Measurements from ENCODE around the gene CGB3.
"Not testable (repeated sequence)": the region's sequence is repeated elsewhere in the genome, so short reads cannot be mapped to it uniquely, and the experiment has no call there.

The CGB3 gene

DNA sequence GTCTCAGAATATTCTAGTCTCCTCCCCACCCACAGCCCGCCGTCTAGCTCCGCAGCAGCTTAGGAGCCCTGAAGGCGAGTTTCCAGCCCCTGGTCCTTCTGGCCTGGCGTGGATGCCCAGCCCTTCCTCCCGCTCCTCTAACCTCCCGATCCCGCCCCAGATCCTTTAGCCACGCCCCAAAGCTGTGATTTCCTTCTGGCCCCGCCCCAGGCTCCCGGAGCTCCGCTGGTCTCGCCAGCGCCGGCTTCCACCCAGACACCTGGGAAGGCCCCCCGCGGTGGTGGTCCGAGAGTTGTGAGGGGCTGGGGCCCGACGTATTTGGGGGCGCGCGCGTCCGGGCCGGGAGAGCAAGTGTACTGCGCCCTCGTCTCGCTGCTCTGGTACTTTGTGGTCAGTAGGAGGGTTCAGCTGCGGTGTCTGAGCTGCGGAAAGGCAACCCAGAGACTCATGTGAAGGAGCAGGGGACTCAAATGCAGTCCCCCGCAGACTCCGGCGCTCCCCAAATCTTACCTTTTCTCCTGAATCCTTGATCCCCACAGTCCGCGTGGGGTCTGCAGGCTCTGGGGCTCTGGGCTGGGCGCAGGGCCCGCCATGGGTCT, 33.6 kb upstream of the CGB3 start, which contains the start of gene CGB7:
CGB7 (minus strand) TSS at position 114 of the 599 bp plus-strand sequence. CDS start 2,374 bp downstream, outside the sequence.
- Histone ChIP-seq H3K27ac (ENCODE audit: low read depth, low read length) (no peak within 1 kb of the TSS), H3K9ac (ENCODE audit: low read length) (no peak within 1 kb of the TSS), H3K4me3 (ENCODE audit: low read length) (peak within 1 kb of the TSS; percentile 73), H3K4me1 (ENCODE audit: control insufficient read depth, insufficient read depth, low read length) (no peaks in the 10 kb centered on the region), H3K36me3 (ENCODE audit: control insufficient read depth, insufficient read depth, low read length) (no peaks in the 10 kb centered on the region), H3K27me3 (ENCODE audit: control insufficient read depth, insufficient read depth, low read length) (peaks cover 20% of the 10 kb centered on the region)

DNA sequence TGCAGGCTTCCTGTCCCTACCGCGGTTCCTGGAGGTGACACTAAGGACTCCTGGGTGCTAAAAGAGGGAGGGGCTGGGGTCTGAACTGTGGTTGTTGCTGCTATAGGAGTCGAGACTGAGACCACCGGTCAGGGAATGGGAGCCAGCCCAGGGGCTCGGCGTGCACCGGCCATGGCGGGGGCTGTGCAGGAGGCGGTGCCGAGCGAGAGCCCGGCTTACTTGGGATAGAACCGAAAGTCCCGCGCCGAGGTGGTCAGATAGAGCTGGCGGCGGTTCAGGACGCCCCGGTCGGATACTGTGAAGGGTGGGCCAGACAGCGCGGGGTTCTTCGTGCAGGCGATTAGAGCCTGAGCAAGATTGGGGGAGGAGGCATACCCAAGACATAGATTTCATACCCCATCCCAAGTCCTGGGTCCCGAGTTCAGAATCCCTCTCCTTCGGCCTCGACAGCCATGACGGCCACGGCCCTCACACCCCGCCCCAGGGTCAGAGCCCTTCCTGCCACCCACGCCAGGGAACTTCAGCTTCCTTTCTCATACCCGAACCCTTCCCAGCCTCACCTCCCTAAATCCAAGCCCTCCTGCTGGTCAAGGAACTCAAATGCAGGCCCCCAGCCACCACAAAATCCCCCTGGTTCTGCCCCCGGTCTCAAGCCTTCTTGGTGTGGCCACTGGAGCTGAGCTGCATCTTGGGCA, 32.9 kb upstream of the CGB3 start:
- H3K4me1 ChIP-seq (ENCODE audit: control insufficient read depth, insufficient read depth, low read length); H3K9ac ChIP-seq (ENCODE audit: low read length); H3K36me3 ChIP-seq (ENCODE audit: control insufficient read depth, insufficient read depth, low read length); H3K27ac ChIP-seq (ENCODE audit: low read depth, low read length): not testable (repeated sequence)
- peaks cover 20% of the 10 kb centered on the region for H3K27me3 ChIP-seq (ENCODE audit: control insufficient read depth, insufficient read depth, low read length)
- peak overlapping the region; percentile 73 for H3K4me3 ChIP-seq (ENCODE audit: low read length)

- H3K9ac ChIP-seq (ENCODE audit: low read length): no peak overlapping the region
- peaks cover 20% of the 10 kb centered on the region for H3K27me3 ChIP-seq (ENCODE audit: control insufficient read depth, insufficient read depth, low read length)
- H3K27ac ChIP-seq (ENCODE audit: low read depth, low read length): no peak overlapping the region
Observed at GRCh38 chr19:49056101-49056901, 32.2 kb upstream of the CGB3 start.

DNA sequence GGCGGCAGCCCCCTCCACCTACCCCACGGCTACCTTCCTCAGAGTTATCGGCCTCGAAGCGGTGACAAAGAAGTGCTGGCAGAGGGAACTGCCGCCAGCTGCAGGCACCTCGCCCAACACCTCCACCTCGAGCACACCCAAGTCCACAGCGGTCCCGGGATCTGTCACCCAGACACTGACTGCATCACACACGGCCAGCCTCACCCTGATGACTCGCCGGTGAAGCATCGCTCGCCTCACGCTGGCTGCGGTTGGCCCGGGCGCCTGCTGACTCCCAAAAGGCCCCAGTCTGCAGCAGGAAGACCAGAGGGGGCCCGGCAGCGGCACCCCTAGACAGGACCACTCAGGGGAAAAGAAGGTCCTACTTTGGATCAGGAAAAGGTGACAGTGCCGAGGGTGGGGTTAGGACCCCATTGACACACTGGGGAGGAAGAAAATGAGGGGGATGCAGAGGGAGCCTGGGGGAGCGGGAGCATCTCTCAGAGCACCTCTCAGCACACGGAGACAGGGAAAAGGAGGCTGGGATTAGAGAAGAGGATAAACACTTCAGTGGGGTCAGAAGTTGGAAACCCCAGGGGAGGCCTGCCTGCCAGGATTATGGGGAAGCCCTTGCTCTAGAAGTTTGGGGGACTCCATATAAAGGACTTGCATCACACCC, 26.4 kb upstream of the CGB3 start:
- H3K4me3 ChIP-seq (ENCODE audit: low read length); H3K36me3 ChIP-seq (ENCODE audit: control insufficient read depth, insufficient read depth, low read length); H3K9ac ChIP-seq (ENCODE audit: low read length); H3K27me3 ChIP-seq (ENCODE audit: control insufficient read depth, insufficient read depth, low read length); H3K27ac ChIP-seq (ENCODE audit: low read depth, low read length); H3K4me1 ChIP-seq (ENCODE audit: control insufficient read depth, insufficient read depth, low read length): not testable (repeated sequence)

More at GRCh38 chr19:49056101-49056901, 32.2 kb upstream of the CGB3 start:
- Histone ChIP-seq H3K4me1 (ENCODE audit: control insufficient read depth, insufficient read depth, low read length) (no peaks in the 10 kb centered on the region), H3K4me3 (ENCODE audit: low read length) (peak overlapping the region; percentile 73), H3K36me3 (ENCODE audit: control insufficient read depth, insufficient read depth, low read length) (no peaks in the 10 kb centered on the region)

DNA sequence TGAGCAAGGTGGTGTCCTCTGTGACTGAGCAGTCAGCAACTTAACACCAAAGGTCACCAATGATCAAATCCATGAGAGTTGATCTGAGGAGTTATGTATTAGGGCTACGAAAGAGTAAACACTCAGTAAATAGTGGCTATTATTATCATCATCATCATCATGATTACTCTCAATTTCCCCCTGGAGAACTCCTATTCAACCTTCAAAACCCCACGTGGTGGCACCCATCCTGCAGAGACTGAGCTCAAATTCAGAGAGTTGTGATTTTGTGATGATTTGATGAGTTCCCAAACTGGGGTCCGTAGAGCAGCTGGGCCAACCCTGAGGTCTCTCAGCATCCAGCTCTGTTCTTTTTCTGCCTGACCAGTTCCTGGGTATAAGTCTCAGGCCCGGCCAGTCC, 25.7 kb upstream of the CGB3 start:
- not testable (repeated sequence) for H3K4me3 ChIP-seq (ENCODE audit: low read length); H3K4me1 ChIP-seq (ENCODE audit: control insufficient read depth, insufficient read depth, low read length); H3K36me3 ChIP-seq (ENCODE audit: control insufficient read depth, insufficient read depth, low read length); H3K27ac ChIP-seq (ENCODE audit: low read depth, low read length); H3K27me3 ChIP-seq (ENCODE audit: control insufficient read depth, insufficient read depth, low read length); H3K9ac ChIP-seq (ENCODE audit: low read length)

GRCh38 chr19:49049011-49049410, 24.9 kb upstream of the CGB3 start, which contains the start of gene CGB8:
Gene CGB8 (minus strand): TSS chr19:49049111. CDS start chr19:49048739, 372 bp downstream.
- not testable (repeated sequence) for H3K9ac ChIP-seq (ENCODE audit: low read length); H3K4me3 ChIP-seq (ENCODE audit: low read length); H3K27ac ChIP-seq (ENCODE audit: low read depth, low read length); H3K36me3 ChIP-seq (ENCODE audit: control insufficient read depth, insufficient read depth, low read length); H3K27me3 ChIP-seq (ENCODE audit: control insufficient read depth, insufficient read depth, low read length); H3K4me1 ChIP-seq (ENCODE audit: control insufficient read depth, insufficient read depth, low read length)

DNA sequence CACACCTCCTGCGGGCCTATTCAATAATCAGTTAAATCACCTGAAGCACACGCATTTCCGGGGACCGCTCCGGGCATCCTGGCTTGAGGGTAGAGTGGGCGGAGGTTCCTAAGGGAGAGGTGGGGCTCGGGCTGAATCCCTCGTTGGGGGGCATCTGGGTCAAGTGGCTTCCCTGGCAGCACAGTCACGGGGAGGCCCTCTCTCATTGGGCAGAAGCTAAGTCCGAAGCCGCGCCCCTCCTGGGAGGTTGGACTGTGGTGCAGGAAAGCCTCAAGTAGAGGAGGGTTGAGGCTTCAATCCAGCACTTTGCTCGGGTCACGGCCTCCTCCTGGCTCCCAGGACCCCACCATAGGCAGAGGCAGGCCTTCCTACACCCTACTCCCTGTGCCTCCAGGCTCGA, 19.4 kb upstream of the CGB3 start, which contains the start of gene CGB5:
CGB5 (plus strand) TSS at position 301 of the 400 bp plus-strand sequence. CDS start 362 bp downstream, outside the sequence.
- not testable (repeated sequence) for H3K36me3 ChIP-seq (ENCODE audit: control insufficient read depth, insufficient read depth, low read length); H3K4me1 ChIP-seq (ENCODE audit: control insufficient read depth, insufficient read depth, low read length); H3K4me3 ChIP-seq (ENCODE audit: low read length); H3K9ac ChIP-seq (ENCODE audit: low read length); H3K27me3 ChIP-seq (ENCODE audit: control insufficient read depth, insufficient read depth, low read length); H3K27ac ChIP-seq (ENCODE audit: low read depth, low read length)

DNA sequence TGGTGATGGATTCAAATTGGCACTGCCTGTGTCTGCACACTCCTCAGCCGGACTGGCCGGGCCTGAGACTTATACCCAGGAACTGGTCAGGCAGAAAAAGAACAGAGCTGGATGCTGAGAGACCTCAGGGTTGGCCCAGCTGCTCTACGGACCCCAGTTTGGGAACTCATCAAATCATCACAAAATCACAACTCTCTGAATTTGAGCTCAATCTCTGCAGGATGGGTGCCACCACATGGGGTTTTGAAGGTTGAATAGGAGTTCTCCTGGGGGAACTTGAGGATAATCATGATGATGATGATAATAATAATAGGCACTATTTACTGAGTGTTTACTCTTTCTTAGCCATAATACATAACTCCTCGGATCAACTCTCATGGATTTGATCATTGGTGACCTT, 18.5 kb upstream of the CGB3 start:
- H3K4me3 ChIP-seq (ENCODE audit: low read length); H3K36me3 ChIP-seq (ENCODE audit: control insufficient read depth, insufficient read depth, low read length); H3K27ac ChIP-seq (ENCODE audit: low read depth, low read length); H3K9ac ChIP-seq (ENCODE audit: low read length); H3K4me1 ChIP-seq (ENCODE audit: control insufficient read depth, insufficient read depth, low read length); H3K27me3 ChIP-seq (ENCODE audit: control insufficient read depth, insufficient read depth, low read length): not testable (repeated sequence)

GRCh38 chr19:49042177-49042576, 18.0 kb upstream of the CGB3 start:
- Histone ChIP-seq H3K4me3 (ENCODE audit: low read length) (no peak overlapping the region), H3K36me3 (ENCODE audit: control insufficient read depth, insufficient read depth, low read length) (no peaks in the 10 kb centered on the region), H3K27ac (ENCODE audit: low read depth, low read length) (no peak overlapping the region), H3K9ac (ENCODE audit: low read length) (no peak overlapping the region), H3K4me1 (ENCODE audit: control insufficient read depth, insufficient read depth, low read length) (no peaks in the 10 kb centered on the region), H3K27me3 (ENCODE audit: control insufficient read depth, insufficient read depth, low read length) (no peaks in the 10 kb centered on the region)

DNA sequence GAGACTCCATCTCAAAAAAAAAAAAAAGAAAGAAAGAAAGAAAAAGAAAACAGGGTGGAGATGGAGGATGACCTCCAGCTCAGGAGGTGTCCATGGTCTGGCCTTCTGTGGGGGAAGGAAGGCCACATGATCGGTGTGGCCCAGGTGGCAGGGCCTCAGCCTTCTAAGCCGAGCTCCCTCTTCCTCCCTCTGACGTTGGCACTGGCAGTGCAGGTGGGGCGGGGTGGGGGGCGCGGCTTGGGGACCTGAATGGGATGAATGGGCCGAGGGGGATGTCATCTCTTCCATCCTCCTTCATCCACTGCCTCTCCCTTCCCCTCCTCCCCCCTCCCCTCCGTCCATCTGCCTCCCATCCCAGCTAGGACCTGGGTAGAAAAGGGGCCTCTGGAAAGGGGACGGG, 15.6 kb upstream of the CGB3 start:
- H3K4me3 ChIP-seq (ENCODE audit: low read length); H3K9ac ChIP-seq (ENCODE audit: low read length); H3K4me1 ChIP-seq (ENCODE audit: control insufficient read depth, insufficient read depth, low read length); H3K27ac ChIP-seq (ENCODE audit: low read depth, low read length); H3K27me3 ChIP-seq (ENCODE audit: control insufficient read depth, insufficient read depth, low read length); H3K36me3 ChIP-seq (ENCODE audit: control insufficient read depth, insufficient read depth, low read length): not testable (repeated sequence)

GRCh38 chr19:49038557-49039276, 14.6 kb upstream of the CGB3 start:
- not testable (repeated sequence) for H3K9ac ChIP-seq (ENCODE audit: low read length); H3K27ac ChIP-seq (ENCODE audit: low read depth, low read length); H3K4me1 ChIP-seq (ENCODE audit: control insufficient read depth, insufficient read depth, low read length); H3K27me3 ChIP-seq (ENCODE audit: control insufficient read depth, insufficient read depth, low read length); H3K36me3 ChIP-seq (ENCODE audit: control insufficient read depth, insufficient read depth, low read length); H3K4me3 ChIP-seq (ENCODE audit: low read length)

DNA sequence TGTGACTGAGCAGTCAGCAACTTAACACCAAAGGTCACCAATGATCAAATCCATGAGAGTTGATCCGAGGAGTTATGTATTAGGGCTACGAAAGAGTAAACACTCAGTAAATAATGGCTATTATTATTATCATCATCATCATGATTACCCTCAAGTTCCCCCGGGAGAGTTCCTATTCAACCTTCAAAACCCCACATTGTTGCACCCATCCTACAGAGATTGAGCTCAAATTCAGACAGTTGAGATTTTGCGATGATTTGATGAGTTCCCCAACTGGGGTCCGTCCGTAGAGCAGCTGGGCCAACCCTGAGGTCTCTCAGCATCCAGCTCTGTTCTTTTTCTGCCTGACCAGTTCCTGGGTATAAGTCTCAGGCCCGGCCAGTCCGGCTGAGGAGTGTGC, 14.0 kb upstream of the CGB3 start:
- H3K4me1 ChIP-seq (ENCODE audit: control insufficient read depth, insufficient read depth, low read length); H3K27me3 ChIP-seq (ENCODE audit: control insufficient read depth, insufficient read depth, low read length); H3K27ac ChIP-seq (ENCODE audit: low read depth, low read length); H3K36me3 ChIP-seq (ENCODE audit: control insufficient read depth, insufficient read depth, low read length); H3K4me3 ChIP-seq (ENCODE audit: low read length); H3K9ac ChIP-seq (ENCODE audit: low read length): not testable (repeated sequence)

Data from rectal smooth muscle tissue (tissue), 1 donor.